Fibroblast of skin of back (primary cell): ENCODE results near the gene KBTBD12.

Experiments
- DNase-seq: peaks from one replicate; pipeline ENCODE4 v3.0.0-alpha.2; 2013

The KBTBD12 gene

GRCh38 chr3:128021768-128022372 is 106.8 kb downstream of the KBTBD12 start:
- DNase-seq, result no peak

GRCh38 chr3:128033102-128033501 is 118.1 kb downstream of the KBTBD12 start:
- no peak for DNase-seq

- DNase-seq, result no peak
Measured at GRCh38 chr3:128036119-128036518, 121.1 kb downstream of the KBTBD12 start.
